ENCODE measurements around the gene SDHA.
"Not testable (repeated sequence)": the region's sequence is repeated elsewhere in the genome, so short reads cannot be mapped to it uniquely, and the experiment has no call there.

SDHA gene

DNA sequence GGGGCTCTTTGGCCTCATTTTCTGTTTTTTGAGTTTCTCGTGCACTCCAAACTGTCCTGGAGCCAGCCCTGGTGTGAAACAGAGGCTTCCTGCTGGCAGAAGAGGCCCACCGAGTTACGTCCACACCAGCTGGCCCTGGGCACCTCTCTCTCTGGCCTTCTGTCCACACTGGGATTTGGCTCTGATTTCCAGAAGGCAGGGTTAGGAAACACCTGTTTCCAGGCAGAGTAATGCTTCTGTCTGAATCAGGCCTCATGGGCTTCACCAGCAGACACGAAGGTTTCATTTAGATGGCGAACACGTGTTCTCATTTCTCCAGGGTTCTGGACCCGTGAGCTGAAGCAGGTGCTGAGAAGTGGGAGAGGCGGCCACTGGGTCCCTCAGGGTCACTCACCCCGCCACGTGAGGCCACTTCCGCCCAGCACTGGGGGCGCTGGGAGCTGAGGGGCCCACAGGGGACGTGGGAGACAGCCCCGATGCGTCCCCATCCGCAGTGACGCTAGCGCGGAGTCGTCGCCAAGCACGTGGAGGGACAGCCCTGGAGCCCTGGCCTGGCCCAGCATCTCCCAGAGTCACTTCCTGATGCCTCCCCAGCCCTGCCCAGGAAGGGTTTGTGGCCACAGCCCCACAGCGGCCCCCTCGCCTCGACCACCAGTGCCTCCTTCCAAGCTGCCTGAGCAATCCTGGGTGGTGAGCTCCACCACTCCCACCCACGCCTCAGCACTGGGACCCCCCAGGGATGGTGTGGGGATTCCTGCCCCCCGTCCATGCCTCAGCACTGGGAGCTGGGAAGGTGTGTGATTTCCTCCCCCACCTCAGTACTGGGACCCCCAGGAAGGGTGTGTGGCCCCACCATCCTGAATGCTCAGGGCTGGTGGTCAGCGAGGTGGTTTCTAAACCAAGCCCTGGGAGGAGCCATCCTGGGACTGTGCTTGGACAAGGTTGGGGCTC lies 31.8 kb upstream of the SDHA start:
- DNase-seq: no peak

DNA sequence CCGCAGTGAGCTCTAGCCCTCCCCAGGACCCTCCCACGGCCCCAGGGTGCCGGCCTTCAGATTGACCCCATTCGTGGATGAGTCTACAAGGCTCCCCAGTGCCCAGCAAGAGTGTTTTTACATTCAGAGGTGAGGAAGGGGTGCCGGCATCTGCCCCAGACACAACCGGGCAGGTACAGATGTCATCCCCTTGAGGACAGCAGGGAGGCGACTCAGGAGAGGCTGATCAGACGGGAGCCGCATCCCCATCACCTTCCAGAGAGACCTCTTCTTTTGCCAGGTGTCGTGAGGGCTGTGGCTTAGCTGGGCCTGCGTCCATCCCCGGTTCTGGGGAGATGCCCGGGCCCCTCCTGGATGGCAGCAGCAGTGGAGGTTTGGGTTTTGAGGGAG lies 31.1 kb upstream of the SDHA start:
- DNase-seq: no peak

DNA sequence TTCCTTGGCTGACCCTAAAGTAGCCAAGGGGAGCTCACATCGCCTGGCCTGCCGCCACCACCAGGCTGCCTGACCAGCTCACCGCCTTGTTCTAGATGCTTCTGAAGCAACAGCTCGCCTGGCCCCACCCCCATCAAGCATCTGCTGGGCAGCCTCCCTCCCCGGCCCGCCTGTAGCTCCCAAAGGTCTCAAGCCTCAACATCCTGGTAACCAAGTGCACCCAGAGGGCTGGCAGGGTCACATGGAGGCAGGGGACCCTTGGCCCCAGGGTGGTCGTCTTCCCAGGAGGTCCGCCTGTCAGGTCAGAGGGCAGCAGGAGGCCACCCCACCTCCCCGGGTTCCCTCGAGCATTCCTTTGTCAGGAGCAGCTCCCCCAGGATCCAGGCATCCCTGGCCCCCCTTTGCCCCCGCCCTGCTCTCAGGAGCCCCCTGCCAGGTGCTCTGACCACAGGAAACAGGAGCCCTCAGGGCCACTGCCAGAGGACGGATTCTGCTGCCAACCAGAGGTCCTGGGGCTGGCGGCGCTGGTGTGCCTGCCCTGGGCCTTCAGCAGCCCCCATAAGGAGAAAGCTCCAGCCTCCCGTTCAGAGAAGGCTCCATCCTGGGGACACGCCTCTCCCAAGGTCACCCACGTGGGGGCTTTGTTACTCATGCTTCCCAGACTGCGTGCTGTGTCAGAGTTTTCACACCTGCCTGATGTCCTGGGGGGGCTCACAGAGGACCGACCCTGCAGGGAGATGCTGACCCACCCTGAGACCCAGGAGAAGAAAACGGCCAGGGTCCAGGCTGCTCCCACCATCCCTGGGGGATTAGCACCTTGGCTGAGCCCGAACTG lies 30.3 kb upstream of the SDHA start:
- DNase-seq: no peak

DNA sequence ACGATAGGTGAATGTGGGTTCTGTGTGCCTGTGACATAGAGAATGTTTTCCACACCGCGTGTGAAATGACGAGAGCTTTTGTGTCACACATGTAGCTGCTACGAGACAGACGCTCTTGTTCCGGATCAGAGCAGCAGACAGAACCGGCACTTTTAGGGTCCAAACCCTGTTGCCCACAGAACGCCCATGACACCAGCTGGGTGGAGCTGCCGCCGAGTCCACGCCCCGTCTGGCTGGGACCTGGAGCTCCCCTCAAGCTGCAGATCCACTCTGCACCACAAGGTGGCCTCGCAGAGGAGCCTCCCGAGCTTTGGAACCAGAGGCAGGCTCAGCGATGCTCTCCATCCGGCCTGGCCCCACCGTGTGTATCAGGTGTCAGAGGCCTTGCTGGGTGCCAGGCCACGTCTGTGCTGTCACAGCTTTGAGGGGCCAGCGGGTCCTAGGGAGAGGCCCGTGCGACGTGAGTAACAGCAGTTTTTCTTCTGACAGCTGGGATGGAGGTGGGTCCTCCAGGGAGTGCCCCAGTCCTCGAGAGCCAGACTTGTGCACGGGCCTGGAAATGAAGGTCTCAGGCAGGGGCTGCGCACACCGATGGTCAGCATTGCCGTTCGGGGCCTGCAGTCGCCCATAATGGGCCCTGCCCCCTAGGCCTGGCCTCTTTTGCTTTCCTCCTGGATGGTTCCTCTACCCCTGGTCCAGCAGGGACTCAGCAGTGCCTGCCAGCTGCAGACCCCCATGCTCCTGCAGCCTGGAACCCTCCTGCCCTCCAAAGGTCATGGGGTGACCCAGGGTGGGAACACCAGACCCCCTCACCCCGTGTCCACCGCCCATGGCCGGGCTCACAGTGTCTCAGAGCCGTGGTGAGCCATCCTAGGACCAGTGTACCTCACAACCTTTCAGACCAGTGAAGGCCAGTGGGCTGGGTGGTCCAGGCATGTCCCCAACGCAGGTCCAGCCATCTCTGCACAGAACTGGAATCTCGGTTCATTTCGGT lies 29.3 kb upstream of the SDHA start:
- peak; percentile 84 for DNase-seq

DNA sequence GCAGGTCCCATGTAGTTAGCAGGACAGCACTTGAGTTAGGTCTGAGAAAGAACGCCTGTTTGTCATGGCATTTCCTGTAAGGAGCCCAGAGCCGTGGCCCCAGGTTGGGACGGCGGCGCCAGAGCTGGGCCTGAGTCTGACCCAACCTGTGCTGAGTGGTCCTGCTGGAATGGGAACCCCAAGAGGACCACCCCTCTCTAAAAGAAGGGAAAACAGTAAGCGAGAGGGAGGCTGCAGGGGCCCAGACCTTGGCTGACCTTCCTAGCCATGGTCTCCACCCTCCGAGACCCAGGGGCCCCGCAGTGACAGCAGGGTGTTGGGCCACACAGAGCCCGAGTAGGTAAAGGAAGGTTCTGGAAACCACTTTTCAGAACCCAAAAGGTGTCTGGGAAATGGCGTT lies 28.6 kb upstream of the SDHA start:
- DNase-seq: no peak

DNA sequence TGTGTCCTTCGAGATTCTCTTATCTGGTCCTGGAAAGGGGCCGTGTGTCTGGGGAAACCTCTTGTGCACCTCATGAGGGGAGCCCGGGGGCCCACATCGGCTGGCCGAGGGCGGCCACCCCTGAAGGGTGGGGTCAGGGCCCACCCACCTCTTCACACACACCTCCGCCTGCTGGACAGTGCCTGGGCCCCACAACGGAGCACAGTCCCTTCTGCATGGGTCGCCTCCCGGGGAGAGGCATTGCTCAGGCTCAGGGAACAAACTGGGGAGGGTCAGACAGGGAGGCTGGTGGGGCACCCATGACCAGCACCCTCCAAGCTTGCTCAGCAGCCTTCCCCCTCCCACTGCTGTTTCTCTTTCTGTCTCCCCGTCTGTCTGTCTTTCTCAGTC lies 28.1 kb upstream of the SDHA start:
- no peak for DNase-seq

DNA sequence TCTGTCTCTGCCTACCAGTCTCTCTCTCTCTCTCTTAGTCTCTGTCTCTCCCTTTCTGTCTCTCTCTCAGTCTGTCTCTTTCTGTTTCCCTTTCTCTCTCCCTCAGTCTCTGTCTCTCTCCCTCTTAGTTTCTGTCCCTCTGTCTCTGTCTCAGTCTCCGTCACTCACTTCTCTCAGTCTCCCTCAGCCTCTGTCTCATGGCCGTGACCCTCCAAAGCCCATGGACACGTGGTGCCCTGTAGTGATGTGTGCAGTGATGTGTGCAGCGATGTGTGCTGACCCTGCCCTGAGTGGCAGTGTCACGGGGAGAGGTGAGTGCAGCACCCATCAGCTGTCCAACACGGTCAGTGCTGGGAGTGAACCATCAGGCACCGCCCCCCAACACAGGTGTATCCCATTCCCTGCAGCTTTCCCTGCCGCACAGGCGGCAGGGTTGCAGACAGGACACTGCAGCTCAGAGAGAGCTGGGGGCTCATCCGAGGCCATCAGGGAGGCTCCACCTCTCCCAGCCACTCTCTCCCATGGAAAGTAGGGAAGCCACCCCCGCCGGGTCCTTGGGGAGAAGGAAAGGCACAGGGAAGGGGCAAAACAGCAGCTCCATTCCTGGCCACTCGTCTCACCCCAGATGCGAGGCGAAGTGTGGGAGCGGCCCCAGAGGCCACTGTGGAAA lies 27.6 kb upstream of the SDHA start:
- no peak for DNase-seq

DNA sequence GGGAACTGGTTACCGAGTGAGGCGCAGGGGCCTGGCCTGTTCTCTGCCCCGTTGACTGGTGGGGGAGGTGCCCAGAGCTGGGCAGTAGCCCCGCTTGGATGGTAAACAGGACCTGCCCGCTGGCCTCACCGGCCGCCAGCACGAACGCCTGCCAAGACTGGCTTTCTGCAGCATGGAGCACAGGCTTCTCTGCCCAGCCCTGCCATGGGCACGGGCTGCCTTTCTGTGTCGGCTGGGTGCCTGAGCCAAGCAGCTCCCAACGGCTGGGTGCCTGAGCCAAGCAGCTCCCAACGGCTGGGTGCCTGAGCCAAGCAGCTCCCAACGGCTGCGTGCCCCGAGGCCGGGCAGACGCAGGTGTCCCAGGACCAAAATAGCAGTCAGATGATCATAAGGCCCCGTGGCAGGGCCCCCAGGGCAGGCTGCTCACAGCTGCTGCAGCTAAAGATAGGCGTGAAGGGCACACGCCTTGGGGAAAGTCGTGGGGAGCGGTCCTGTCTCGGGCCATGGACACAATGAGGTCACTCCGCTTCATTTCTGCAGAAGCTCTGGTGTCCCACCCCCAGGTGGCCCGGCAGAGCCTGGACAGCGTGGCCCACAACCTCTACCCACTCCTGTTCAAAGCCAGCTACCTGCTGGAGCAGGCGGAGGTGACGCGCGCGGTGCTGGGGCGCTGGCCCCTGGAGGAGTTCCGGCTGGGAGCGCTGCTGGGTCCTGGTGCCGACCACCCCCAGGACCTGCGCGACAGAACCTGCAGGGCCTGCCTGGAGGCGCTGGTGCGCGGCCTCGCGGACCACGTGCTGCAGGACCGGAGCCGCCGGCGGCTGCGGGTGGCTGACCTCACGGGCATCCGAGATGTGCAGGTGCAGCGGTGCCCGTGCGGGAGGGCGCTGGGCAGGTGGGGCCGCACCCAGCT lies 26.8 kb upstream of the SDHA start, which contains the start of gene LRRC14B:
LRRC14B (plus strand) TSS at position 460 of the 913 bp plus-strand sequence; CDS start at position 504, 44 bp downstream.
- no peak for DNase-seq

DNA sequence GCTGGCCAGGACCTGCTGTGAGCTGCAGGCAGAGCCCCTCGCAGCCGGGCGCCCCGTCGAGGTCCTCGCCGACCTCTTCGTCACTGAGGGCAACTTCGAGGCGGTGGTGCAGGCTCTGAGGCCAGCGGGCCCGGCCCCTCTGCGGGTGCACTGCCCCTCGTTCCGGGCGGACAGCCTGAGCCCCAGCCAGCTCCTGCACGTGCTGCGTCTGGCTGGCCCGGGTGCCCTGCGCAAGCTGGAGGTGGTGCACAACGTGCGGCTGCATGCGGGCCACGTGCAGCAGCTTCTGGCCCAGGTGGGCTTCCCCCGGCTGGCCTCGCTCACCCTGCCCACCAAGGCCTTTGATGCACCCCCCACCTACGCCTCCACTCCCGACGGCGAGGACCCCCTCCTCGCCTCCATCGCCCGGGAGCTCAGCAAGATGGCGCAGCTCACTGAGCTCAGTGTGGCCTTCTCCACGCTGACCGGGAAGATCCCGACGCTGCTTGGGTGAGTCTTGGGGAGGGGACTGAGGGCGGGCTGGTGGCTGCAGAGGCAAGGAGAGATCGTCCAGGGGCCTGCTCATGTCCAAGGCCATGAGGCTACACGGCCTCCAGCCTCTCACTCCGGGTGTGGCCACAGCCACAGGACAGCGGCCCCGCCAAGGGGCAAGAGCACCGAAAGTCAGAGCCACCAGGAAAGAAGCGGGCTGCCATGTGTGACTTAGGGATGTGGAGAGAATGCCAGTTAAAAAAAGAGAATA lies 26.0 kb upstream of the SDHA start:
- no peak for DNase-seq

DNA sequence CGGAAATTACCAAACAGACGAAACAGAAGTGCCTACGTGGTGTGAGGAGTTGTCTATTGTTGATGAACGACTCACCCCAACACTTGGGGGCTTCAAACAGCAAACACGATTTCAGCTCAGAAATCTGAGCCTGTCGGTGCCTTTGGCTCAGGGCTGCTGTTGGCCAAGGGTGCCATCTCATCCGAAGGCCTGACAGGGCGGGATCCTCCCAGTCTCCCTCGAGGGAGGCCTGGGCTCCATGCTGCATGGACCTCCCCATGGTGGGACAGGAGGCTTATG lies 25.5 kb upstream of the SDHA start:
- no peak for DNase-seq

DNA sequence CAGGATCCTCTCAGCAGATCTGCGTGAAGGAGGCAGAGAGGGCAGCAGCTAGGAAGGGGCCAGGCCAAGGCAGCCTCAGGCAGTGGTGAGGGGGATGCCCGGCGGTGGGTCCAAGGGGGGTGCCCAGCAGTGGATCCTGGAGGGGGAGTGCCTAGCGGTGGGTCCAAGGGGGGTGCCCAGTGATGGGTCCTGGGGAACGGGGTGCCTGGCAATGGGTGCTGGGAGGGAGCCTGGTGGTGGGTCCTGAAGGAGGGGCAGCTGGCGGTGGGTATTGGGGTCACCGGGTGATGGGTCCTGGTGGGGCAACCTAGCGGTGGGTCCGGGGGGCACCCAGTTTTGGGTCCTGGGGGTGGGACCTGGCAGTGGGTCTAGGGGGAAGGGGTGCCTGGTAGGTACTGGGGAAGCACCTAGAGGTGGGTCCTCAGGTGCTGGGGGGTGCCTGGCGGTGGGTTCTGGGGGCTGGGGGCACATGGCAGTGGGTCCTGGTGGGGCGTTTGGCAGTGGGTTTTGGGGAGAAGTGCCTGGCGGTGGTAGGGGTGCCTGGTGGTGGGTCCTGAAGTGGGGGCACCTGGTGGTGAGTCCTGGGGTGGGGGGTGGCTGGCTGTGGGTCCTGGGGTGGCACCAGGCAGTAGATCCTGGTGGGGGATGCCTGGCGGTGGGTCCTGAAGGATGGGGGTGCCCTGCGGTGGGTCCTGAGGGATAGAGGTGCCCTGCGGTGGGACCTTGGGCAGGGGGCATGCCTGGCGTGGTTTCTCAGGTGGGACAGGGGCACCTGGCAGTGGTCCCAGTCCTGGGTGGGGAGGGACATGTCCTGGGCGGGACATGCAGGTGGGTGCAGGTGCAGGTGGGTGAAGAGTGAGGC lies 24.9 kb upstream of the SDHA start:
- no peak for DNase-seq

DNA sequence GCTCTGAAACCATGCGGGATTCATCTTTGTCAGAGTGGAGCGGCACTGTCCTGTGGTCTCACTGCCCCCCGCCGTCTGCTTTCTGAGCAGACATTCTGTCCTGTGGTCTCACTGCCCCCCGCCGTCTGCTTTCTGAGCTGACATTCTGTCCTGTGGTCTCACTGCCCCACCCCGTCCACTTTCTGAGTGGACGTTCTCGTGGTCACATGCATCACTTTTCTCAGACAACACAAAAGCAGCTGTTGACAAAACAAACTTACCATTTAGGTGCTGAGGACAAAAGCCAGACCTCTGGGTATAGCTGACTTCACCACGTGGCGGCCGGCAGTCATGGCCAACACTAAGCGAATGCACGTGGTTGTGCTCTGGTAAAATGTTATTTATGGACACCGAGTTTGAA lies 24.0 kb upstream of the SDHA start:
- DNase-seq: no peak

DNA sequence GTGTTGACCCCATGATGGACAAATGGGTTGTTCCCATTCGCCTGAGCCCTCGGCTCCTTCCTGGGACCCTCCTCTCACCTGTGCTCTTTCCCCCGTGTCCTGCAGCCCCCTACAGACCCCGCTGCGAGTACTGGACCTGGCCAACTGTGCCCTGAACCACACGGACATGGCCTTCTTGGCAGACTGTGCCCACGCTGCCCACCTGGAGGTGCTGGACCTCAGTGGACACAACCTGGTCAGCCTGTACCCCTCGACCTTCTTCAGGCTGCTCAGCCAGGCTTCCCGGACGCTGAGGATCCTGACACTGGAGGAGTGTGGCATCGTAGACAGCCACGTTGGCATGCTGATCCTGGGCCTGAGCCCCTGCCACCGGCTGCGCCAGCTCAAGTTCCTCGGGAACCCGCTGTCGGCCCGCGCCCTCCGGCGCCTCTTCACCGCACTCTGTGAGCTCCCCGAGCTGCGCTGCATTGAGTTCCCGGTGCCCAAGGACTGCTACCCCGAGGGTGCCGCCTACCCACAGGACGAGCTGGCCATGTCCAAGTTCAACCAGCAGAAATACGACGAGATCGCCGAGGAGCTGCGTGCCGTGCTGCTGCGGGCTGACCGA lies 23.4 kb upstream of the SDHA start:
- DNase-seq: no peak

DNA sequence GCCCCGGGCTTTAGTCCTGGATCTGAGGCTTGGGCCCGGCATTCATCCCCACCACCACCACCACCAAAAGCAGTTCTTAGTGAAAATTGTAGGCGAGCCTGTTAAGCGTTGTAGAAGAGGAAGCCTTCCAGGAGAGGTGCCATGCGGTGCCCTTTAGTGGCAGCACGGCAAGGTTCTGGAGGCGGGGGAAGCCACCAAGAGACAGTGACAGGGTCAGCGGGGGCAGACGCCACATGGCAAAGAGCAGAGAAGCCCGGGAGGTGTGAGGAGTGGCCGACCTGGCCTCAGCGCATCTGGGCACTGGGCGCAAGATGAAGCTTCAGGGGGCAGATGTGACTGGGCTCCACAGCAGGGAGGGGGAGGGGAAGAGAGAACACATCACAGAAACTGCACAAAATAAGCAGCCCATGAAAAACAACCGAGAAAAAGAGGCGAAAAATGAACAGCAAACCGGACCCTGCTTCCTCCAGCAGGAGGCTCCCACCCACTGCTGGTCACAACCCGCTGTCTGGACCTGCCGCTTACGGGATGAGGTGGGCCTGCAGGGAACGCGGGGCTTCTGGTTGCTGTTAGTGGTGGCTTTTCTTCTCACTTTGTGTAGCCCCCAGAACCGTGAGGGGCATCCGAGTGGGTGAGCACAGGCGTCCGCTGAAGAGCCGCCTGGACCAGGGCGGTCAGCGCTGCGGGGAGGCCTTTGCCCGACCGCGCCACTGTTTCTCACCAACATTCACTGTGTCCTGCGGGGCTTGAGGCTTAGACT lies 22.5 kb upstream of the SDHA start:
- no peak for DNase-seq

DNA sequence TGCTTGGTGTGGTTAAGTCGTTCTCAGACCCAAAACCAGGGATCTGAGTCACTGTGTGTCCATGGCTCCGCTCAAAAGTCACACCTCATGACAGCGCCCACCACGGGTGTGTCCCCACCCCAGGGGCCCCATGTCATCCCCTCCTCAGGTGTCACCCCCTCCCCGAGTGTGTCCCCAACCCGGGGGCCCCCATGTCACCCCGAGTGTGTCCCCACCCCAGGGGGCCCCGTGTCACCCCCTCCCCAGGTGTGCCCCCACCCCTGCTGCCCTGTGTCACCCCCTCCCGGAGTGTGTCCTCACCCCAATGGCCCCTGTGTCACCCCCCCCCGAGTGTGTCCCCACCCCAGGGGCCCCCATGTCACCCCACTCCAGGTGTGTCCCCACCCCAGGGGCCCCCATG lies 21.8 kb upstream of the SDHA start:
- DNase-seq: no peak

DNA sequence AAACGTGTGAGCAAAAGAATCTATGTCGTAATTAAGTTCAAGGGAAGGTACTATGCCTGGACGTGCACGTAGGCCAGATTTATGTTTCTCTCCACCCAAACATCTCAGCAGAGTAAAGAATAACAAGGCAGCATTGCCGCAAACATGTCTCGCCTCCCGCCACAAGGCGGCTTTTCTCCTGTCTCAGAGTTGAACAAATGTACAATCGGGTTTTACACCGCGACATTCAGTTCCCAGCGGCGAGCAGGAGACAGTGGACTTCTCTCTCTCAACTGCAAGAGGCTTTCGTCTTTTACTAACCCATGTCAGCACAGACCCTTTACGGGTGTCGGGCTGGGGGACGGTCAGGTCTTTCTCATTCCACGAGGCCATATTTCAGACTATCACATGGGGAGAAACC lies 21.1 kb upstream of the SDHA start:
- not testable (repeated sequence) for DNase-seq

DNA sequence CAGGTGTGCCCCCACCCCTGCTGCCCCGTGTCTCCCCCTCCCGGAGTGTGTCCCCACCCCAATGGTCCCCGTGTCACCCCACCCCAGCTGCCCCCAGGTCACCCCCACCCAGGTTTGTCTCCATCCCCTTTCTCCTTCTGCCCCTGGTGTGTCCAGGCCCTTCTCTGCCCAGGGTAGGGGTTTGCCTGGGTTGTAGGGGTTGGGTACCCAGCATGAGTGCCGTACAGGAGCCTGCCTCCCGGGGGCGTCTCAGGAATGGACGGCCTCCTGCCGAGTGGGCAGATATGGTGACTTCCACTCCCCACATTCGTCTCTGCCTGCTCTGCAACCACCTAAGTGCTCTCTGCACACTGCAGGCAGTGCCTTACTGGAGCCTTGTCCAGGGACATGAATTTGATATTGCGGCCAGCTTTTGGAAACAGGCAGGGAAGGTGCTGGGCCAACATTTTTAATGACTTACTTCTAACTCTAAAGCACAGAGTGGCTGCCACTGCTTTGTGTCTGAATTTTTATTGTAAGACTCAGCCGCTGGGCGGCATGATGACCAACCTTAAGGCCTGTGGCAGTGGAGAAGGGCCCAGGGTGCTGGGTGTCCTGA lies 20.1 kb upstream of the SDHA start:
- no peak for DNase-seq
